Measurements from ENCODE around the gene C6orf89. TPM values are rescaled to one million over a fixed set of nuclear protein-coding genes. Genes with fewer than 3 reads are reported as not detected.

The C6orf89 gene
- total RNA-seq, 2 experiments from 2014 or later: 24.7 to 29.8 TPM

DNA sequence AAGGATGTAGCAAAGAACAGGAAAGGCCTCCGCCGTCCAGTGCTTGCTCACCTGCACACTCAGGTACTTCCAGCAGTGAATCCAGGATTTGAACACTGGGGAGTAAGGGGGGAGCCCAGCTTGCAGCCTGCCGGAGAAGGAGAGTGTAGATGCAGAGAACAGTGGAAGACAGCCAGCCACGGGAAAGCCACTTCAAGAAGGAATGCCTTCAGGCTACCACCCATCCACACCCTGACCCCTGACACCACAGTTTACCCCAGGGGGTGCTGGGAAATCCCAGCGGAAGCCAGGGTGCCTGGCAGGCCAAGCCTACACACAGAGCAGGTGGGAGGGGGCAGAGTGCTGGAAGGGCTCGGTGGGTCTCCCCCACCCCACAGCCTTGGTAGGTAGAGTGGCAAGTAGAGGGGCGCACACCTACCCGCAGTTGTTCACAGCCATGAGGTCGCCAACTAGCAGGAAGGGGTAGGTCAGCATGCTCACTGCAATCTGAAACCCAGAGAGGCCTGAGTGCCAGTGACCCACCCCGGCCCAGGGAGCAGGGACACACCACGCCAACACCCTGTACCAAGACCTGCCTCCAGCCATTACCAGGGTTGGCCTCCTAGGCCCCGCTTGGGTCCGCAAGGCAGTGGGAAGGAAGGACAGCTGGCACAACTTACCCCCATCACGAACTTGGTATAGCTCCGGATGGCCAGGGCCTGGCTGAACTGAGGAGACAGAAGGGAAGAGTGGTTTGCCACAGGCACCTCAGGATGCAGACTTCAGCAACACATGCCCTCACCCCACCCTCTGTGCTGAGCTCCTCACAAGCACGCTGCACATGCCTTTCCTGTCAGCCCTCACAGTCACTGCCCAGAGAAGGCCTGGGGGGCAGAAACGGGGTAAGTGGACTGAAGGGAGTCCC lies 84.5 kb downstream of the C6orf89 start:
- H3K9me3 Mint-ChIP-seq: no peaks in the 10 kb centered on the region
- TF ChIP-seq CTCF (IDR thresholded peaks at IDR 0.05): no peak

GRCh38 chr6:36970892-36971842 lies 85.4 kb downstream of the C6orf89 start:
- TF ChIP-seq CTCF (IDR thresholded peaks at IDR 0.05): no peak
- CTCF ChIA-PET: no interaction called here
- ATAC-seq (no peak), DNase-seq (no peak)
- H3K36me3 Mint-ChIP-seq (ENCODE audit: low read depth): peaks cover 35% of the 10 kb centered on the region
- peak overlapping the region; percentile 68 for H3K27ac Mint-ChIP-seq
- H3K27me3 Mint-ChIP-seq: no peaks in the 10 kb centered on the region
- intact Hi-C loops (cut with micrococcal nuclease): no loop called here
- H3K4me3 Mint-ChIP-seq: no peak overlapping the region
- H3K9me3 Mint-ChIP-seq: no peaks in the 10 kb centered on the region
- POLR2A ChIA-PET: interaction anchor here (0.8 kb wide), 1 partner anchor 22 kb away, joined by 3 read pairs; no protein-coding TSS in a partner anchor
- peaks cover 2% of the 10 kb centered on the region for H3K4me1 Mint-ChIP-seq (ENCODE audit: low read depth)

More for the DNA sequence above, 84.5 kb downstream of the C6orf89 start:
- Mint-ChIP-seq H3K27me3 (no peaks in the 10 kb centered on the region), H3K27ac (no peak overlapping the region), H3K36me3 (ENCODE audit: low read depth) (peaks cover 35% of the 10 kb centered on the region), H3K4me1 (ENCODE audit: low read depth) (peaks cover 2% of the 10 kb centered on the region), H3K4me3 (no peak overlapping the region)
- intact Hi-C loops (cut with micrococcal nuclease): no loop called here
- ChIA-PET POLR2A (interaction anchor here (0.6 to 0.8 kb wide), 2 partner anchors 16 to 21 kb away, joined by 3 read pairs; no protein-coding TSS in a partner anchor), CTCF (no interaction called here)
- ATAC-seq: no peak
- no peak for DNase-seq

- Mint-ChIP-seq H3K36me3 (ENCODE audit: low read depth) (peaks cover 36% of the 10 kb centered on the region), H3K9me3 (no peaks in the 10 kb centered on the region), H3K27me3 (no peaks in the 10 kb centered on the region), H3K4me1 (ENCODE audit: low read depth) (peaks cover 2% of the 10 kb centered on the region), H3K27ac (peak overlapping the region; percentile 68), H3K4me3 (no peak overlapping the region)
- DNase-seq (no peak), ATAC-seq (no peak)
- intact Hi-C loops (cut with micrococcal nuclease): no loop called here
- ChIA-PET CTCF (no interaction called here), POLR2A (interaction anchor here (1.0 kb wide), 1 partner anchor 60 kb away, joined by 3 read pairs; no protein-coding TSS in a partner anchor)
- no peak for TF ChIP-seq CTCF (IDR thresholded peaks at IDR 0.05)
Measured at GRCh38 chr6:36971921-36972673, 86.3 kb downstream of the C6orf89 start.

DNA sequence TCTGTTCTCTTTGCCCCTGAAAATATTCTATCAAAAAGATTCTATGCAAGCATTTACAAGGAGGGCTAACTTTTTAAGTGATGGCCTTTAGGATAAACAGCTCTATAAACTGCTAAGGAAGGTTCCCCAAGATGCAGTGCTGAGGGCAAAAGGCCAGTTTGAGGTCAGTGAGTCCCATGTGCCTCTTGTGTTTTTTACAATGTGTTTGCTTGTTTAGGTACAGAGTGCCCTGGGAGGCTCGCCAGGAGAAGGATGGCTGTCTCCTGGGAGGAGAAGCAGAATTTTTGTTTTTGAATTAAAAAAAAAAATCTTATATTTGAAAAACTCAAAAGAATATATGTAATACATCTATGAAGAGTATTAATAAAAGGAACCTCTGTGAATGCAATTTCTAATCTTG lies 87.4 kb downstream of the C6orf89 start:
- H3K4me1 Mint-ChIP-seq (ENCODE audit: low read depth): no peaks in the 10 kb centered on the region
- H3K27me3 Mint-ChIP-seq: no peaks in the 10 kb centered on the region
- H3K9me3 Mint-ChIP-seq: no peaks in the 10 kb centered on the region
- no peak overlapping the region for H3K4me3 Mint-ChIP-seq
- H3K36me3 Mint-ChIP-seq (ENCODE audit: low read depth): peaks cover 39% of the 10 kb centered on the region
- no peak for DNase-seq
- intact Hi-C loops (cut with micrococcal nuclease): no loop called here
- TF ChIP-seq CTCF (IDR thresholded peaks at IDR 0.05): no peak
- POLR2A ChIA-PET: interaction anchor here (0.7 to 1.0 kb wide), 2 partner anchors 17 to 61 kb away, joined by 3 read pairs; no protein-coding TSS in a partner anchor
- CTCF ChIA-PET: no interaction called here
- H3K27ac Mint-ChIP-seq: no peak overlapping the region
- no peak for ATAC-seq

Measured in activated CD8-positive, alpha-beta T cell treated with anti-CD3 and anti-CD28 coated beads for 36 hours (primary cell).